Gastroesophageal sphincter (tissue), 3 donors: ENCODE data around the gene PRAMEF26.
"Not testable (repeated sequence)": the region's sequence is repeated elsewhere in the genome, so short reads cannot be mapped to it uniquely, and the experiment has no call there.

Experiments used
- POLR2AphosphoS5 ChIP-seq: sonication (generic); formaldehyde crosslinking; IDR thresholded peaks from one replicate; pipeline ENCODE4 v1.6.1; 2017; ENCODE audit warnings: antibody characterized with exemption
- TF ChIP-seq, protein P1 (sequence below), 4 experiments: fragments of 200-600 bp in 2 of 4; fragments of 450-650 bp in 2 of 4; sonication (generic) in 1 of 4; IDR thresholded peaks; one replicate each; pipeline ENCODE4 v1.5.1; 2017 to 2019; ENCODE audit warnings: antibody characterized with exemption in 4 of 4, mild to moderate bottlenecking in 2 of 4, moderate library complexity in 2 of 4

DNA sequence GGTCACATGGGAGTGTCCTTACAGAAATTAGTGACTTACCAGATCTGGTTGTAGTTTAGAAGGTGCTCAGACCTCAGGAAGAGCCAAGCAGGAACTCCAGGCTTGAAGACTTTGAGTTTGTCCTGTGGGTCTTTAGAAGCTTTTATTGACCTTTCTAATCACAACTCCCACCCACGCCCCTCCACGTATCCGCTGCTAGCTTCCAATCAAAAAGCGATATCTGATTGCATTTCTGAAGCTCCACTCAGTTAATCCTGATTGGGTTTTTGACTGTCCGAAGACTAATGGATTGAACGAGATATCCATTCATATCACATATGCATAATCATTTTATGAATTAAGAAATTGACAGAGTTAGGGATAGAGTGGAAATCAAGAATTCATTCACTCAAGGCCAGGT, 39.1 kb downstream of the PRAMEF26 start, which contains the start of gene HNRNPCL2:
- not testable (repeated sequence) for TF ChIP-seq POLR2AphosphoS5
- TF ChIP-seq, protein P1, sequence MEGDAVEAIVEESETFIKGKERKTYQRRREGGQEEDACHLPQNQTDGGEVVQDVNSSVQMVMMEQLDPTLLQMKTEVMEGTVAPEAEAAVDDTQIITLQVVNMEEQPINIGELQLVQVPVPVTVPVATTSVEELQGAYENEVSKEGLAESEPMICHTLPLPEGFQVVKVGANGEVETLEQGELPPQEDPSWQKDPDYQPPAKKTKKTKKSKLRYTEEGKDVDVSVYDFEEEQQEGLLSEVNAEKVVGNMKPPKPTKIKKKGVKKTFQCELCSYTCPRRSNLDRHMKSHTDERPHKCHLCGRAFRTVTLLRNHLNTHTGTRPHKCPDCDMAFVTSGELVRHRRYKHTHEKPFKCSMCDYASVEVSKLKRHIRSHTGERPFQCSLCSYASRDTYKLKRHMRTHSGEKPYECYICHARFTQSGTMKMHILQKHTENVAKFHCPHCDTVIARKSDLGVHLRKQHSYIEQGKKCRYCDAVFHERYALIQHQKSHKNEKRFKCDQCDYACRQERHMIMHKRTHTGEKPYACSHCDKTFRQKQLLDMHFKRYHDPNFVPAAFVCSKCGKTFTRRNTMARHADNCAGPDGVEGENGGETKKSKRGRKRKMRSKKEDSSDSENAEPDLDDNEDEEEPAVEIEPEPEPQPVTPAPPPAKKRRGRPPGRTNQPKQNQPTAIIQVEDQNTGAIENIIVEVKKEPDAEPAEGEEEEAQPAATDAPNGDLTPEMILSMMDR (IDR thresholded peaks at IDR 0.05) = not testable (repeated sequence)
